GM04504 (cell line): Measurements from ENCODE around the gene OSBPL9.
A peak's percentile ranks its signal among the peaks of the same experiment; 100 is the strongest.

Experiments
- DNase-seq: peaks from one replicate; pipeline ENCODE4 v3.0.0-alpha.2; 2012; ENCODE audit warnings: low read depth

Gene OSBPL9

DNA sequence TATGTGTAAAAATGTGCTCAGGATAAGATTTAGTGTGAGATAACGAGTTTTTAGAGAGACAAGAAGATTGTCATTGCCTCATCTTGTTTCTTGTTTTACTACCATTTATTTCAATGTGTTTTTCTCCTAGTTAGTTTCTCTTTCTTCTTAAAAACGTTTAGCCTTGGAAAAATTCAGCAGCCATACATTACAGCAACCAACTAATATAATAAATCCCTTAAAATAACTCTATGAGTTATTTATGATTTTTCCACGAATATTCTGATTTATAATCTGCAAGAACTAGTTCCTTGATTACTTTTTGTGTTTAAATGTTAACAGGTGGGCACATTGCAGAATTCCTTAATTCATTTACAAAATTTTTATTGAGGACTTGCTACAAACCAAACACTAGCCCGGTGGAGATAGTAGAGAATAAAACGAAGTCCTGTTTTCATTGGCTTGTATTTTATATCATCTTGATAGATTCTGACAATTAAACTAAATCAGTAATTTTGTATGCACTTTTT lies 118.9 kb downstream of the OSBPL9 start:
- DNase-seq: no peak

- no peak for DNase-seq
Observed at GRCh38 chr1:51736702-51737101, 119.8 kb downstream of the OSBPL9 start.

- DNase-seq: no peak
Observed at GRCh38 chr1:51738681-51739080, 121.8 kb downstream of the OSBPL9 start.

DNA sequence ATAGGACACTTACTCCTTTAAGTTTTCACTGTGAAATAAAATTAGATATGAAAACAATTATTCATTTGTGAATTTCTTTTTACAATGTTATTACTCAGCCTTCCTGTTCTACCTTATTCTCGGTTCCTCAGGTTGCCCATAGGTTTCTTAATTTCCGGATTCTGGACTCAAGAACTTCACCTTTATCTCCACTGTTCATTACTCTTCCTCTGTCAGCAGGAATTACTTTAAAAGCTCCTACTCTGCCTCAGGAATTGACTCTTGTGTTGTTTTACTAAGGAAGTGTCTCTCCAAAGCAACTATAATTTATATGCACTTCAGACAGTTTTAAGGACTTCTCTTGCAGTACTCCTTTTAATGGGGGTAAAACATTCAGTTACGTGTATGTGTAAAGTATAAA lies 123.8 kb downstream of the OSBPL9 start:
- DNase-seq: no peak

DNA sequence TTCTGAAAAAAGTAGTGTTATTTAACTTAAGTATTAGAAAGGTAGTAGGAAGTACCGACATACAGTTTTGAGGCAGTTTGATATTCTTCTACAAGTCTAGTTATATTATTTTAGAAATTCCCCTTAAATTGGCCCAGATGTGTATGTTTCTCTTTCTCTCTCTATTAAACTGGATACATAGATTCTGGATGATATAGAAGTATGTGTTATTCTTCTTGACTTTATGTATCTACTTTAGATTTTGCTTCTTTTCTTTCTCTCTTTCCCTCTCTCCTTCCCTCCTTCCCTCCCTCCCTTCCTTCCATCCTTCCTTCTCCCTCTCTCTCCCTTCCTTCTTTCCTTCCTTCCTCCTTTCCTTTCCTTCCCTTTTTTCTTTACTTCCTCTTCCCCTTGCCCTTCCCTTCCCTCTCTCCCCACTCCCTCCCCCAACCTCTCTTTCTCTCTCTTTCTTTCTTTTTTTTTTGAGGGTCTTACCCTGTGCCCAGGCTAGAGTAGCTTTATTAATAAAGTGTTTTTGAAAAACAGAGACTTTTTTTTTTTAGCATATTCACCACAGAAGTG lies 124.3 kb downstream of the OSBPL9 start:
- no peak for DNase-seq

GRCh38 chr1:51744506-51745303 lies 127.8 kb downstream of the OSBPL9 start:
- no peak for DNase-seq

DNA sequence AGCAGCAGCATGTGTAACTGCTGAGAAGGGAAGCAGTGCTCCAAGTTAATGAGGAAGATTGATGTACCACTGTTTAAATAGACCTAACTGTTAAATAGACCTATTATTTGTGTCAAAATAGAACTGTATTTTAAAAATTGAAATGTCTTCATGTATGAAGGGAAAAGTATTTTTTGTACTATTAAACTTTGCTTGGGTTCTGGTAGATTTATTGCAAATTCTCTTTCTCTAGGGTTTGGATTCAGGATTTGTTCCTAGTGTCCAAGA lies 128.3 kb downstream of the OSBPL9 start:
- DNase-seq: no peak

- DNase-seq: no peak
Observed at GRCh38 chr1:51749151-51749550, 132.3 kb downstream of the OSBPL9 start.

- no peak for DNase-seq
Observed at GRCh38 chr1:51750218-51750617, 133.3 kb downstream of the OSBPL9 start.

- no peak for DNase-seq
Observed at GRCh38 chr1:51750729-51751128, 133.8 kb downstream of the OSBPL9 start.

- no peak for DNase-seq
Observed at GRCh38 chr1:51752073-51752948, 135.4 kb downstream of the OSBPL9 start.

DNA sequence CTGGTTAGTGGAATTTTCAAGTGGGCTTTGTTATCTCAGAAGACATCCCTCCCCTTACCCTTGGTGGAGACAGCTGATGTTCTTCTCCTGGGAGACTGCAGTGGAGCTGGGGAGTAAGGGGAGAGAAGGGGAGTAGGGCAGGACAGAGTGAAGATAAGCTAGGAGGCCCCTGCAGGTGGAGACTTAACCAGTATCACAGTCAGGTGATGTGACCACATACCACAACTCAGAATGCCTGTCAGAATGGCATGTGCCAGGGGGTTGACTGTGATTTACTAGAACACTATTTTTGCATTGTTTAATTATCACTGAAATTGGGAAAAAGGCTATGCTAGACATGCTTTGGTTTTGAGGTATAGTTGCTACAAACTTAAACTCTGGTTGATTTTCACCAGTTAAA lies 137.1 kb downstream of the OSBPL9 start:
- no peak for DNase-seq

GRCh38 chr1:51754666-51755065 lies 137.8 kb downstream of the OSBPL9 start:
- no peak for DNase-seq

DNA sequence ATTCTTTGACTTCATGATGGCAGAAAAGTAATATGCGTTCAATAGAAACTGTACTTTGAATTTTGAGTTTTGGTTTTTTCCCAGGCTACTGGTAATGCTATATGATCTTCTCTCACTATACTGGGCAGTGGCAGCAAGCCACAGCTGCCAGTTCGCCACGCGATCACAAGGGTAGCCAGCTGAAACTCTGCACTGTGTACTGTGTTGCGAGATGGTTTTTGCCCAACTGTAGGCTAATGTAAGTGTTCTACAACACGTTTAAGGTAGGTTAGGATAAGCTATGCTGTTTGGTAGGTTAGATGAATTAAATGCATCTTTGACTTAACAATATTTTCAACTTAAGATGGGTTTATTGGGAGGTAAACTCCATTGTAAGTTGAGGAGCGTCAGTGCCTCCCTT lies 138.5 kb downstream of the OSBPL9 start:
- DNase-seq: no peak

DNA sequence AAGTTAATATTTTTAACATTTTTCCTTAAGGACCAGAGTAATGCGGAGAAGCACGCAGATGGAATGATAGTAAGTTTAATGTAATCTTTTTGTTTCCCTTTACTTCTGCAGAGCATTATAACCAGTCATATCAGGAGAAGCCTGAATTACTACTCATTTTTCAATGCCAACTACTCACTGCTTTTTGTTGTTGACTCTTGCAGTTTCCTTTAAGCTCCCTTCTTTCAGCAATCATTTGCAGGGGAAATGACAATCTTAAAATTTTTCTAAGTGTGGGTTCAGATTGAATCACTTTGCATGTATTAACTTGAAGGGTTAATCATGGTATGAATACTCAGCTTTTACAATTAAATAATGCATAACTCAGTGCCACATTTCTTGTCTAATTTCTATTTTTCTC lies 139.4 kb downstream of the OSBPL9 start:
- no peak for DNase-seq

DNA sequence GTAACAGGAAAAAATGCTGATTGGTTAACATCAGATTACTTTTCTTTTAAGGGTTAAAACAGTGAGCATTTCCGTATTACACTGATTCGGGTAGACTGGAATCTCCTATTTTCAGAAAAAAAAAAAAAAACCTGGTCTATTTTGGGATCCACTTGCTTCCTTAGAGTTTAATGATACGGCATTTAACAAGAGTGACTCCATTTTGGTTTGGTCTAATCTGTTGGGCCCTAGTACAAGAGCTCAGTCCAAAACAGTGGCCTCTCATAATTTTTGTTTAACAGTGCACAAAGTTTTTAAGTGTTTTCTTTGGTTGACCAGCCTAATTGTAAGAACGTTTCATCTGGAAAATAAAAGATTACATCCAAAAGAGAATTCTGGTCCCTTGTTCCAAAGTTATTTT lies 141.4 kb downstream of the OSBPL9 start:
- no peak for DNase-seq

- no peak for DNase-seq
Observed at GRCh38 chr1:51760872-51761271, 144.0 kb downstream of the OSBPL9 start.

- DNase-seq: no peak
Observed at GRCh38 chr1:51761351-51761750, 144.5 kb downstream of the OSBPL9 start.

GRCh38 chr1:51768971-51769588 lies 152.2 kb downstream of the OSBPL9 start:
- peak; percentile 32 for DNase-seq

DNA sequence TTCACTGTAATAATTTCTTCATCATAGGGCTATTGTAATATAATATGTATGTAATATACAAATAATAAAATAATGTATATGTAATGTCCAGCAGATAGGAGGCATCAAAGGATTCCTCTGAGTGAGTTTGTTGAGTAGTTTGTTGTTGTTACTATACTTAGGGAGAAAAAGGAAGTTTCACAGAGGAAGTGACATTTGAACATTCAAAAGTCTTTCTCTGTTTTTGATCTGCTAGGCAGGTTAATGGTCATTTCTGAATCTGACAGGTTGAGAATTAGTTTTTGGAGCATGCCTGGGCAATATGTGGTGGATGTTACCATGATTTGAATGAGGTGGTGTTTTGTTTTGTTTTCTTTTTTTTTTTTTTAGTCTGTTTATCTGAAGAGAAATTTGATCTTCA lies 159.5 kb downstream of the OSBPL9 start:
- no peak for DNase-seq

DNA sequence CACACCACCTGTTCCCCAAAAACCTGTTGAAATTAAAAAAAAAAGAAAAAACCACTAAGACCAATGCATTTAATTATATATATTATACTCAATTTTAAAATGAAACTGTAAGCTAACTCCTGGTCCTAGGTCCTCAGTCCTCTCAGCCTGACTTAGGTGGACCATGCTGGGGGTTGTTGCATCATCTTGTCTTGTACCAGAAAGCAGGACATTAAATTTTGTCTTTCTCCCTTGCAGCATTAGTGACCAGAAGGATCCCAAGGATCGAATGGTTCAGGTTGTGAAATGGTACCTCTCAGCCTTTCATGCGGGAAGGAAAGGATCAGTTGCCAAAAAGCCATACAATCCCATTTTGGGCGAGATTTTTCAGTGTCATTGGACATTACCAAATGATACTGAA lies 164.0 kb downstream of the OSBPL9 start:
- no peak for DNase-seq

- no peak for DNase-seq
Observed at GRCh38 chr1:51784997-51785421, 168.1 kb downstream of the OSBPL9 start.

- DNase-seq: no peak
Observed at GRCh38 chr1:51788938-51789337, 172.0 kb downstream of the OSBPL9 start.
